Stomach (tissue), 9 donors: ENCODE results near the gene ARPIN. TPM values are rescaled to one million over a fixed set of nuclear protein-coding genes. Genes with fewer than 3 reads are reported as not detected.
A peak's percentile ranks its signal among the peaks of the same experiment; 100 is the strongest.

Source experiments
- DNase-seq, 2 donors: peaks; one replicate each; pipeline versions ENCODE4 v3.0.0 to v3.0.0-alpha.2; 2013 to 2019
- H3K27ac ChIP-seq, 5 donors: fragments of 200-600 bp in 4 of 5; sonication (generic) in 4 of 5; one replicate each; pipeline ENCODE4 v1.5.1; 2013 to 2019; ENCODE audit warnings: mild to moderate bottlenecking in 1 of 5, moderate library complexity in 1 of 5
- H3K27me3 ChIP-seq, 3 donors: fragments of 200-600 bp; sonication (generic); one replicate each; pipeline ENCODE4 v1.5.1; 2017 to 2019; ENCODE audit warnings: mixed run types in 1 of 3
- H3K36me3 ChIP-seq, 4 donors: fragments of 200-600 bp; sonication (generic); 1 replicate in 3 of 4; 2 replicates in 1 of 4; pipeline ENCODE4 v1.5.1; 2016 to 2019
- H3K4me1 ChIP-seq, 4 donors: fragments of 200-600 bp; sonication (generic); one replicate each; pipeline ENCODE4 v1.5.1; 2016 to 2019
- H3K4me3 ChIP-seq, 4 donors: fragments of 200-600 bp; sonication (generic) in 3 of 4; one replicate each; pipeline ENCODE4 v1.5.1; 2016 to 2019; ENCODE audit warnings: mild to moderate bottlenecking in 1 of 4
- H3K9me3 ChIP-seq, 4 donors: fragments of 200-600 bp; sonication (generic); one replicate each; pipeline ENCODE4 v1.5.1; 2016 to 2019
- CTCF ChIP-seq, 7 experiments: fragments of 450-650 bp in 4 of 7; fragments of 200-600 bp in 3 of 7; sonication (generic) in 3 of 7; IDR thresholded peaks; one replicate each; pipeline ENCODE4 v1.5.1; 2016 to 2019; ENCODE audit warnings: antibody characterized with exemption in 7 of 7, control low read depth in 2 of 7, mild to moderate bottlenecking in 1 of 7
- EP300 ChIP-seq: sonication (generic); formaldehyde crosslinking; IDR thresholded peaks from one replicate; pipeline ENCODE4 v1.6.1; 2017; ENCODE audit warnings: antibody characterized with exemption
- POLR2A ChIP-seq, 4 donors: fragments of 450-650 bp; IDR thresholded peaks; one replicate each; pipeline ENCODE4 v1.6.1; 2016; ENCODE audit warnings: antibody characterized with exemption in 4 of 4, control low read depth in 2 of 4, mild to moderate bottlenecking in 1 of 4, moderate library complexity in 1 of 4
- POLR2AphosphoS5 ChIP-seq, 3 donors: sonication (generic); formaldehyde crosslinking; IDR thresholded peaks; one replicate each; pipeline ENCODE4 v1.6.1; 2016; ENCODE audit warnings: antibody characterized with exemption in 3 of 3
- WGBS, 5 donors: extraction: QIAGEN DNeasy Blood & Tissue Kit in 3 of 5; methylation state at CpG; one replicate each; pipeline versions ENCODE4 v1.1.5 to v1.1.7; 2013 to 2018; 5-methylcytosine and 5-hydroxymethylcytosine counted together
- intact Hi-C: fragments of 100-400 bp; cut with DNase I; formaldehyde crosslinking; loops from one replicate; pipeline ENCODE4 v1.15.1; 2023; ENCODE audit warnings: low total_unique reads
- polyA plus RNA-seq, 3 donors: library from polyadenylated mRNA; stranded (reverse); fragments of 200-250 nt; gene quantifications; one replicate each; pipeline ENCODE4 v1.2.3, GENCODE V29; 2013
- small RNA-seq, 4 donors: library from RNA; depleted of rRNA; stranded (forward); fragments of <200 nt; gene quantifications; one replicate each; pipeline ENCODE3, GENCODE V24; 2016
- total RNA-seq, 5 donors: library from RNA; depleted of rRNA; stranded (reverse); fragments of >200 nt; gene quantifications; one replicate each; pipeline versions ENCODE4 v1.1.0 to v1.2.3, GENCODE V29; 2014 to 2016
- donor health status: healthy with polysubstance abuse.
- donor health status: Bipolar disorder and iron deficiency.
- donor health status: healthy.

Gene ARPIN
- total and polyA plus RNA-seq, 8 donors, result 1.2 to 24.8 (median 12.7) TPM

DNA sequence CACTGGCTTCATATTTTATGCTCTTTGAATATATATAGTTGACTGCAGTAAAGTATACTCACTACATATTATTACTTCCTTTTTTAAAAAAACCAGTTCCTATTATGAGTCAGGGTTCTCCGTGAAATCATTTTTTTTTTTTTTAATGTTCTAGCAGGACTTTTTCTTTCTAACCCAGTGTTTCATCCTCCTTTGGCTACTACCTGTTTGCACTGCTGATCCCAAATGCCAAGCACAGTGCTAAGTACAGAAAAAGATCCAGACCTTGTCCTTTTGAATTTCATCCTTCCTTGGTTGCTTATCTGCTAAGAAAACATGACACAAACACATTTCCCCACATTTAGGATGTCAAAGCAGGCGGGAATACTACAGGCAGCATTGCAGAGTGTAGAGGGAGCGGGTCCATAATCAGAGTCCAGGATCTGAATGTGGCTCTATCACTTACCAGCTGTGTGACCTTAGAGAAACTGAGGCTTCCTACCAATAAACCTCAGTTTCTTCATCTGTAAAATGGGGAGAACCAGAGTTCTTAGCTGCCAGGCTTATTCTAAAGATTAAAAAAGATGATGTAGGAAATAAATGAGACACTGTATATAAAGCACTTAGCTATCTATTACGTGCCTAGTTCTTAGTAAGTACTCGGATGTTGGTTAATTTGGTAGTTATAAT is 60.9 kb downstream of the ARPIN start:
- intact Hi-C loops, result no loop called here
- TF ChIP-seq POLR2AphosphoS5 (IDR thresholded peaks at IDR 0.05) (no peak), CTCF (IDR thresholded peaks at IDR 0.05) (no peak), POLR2A (IDR thresholded peaks at IDR 0.05) (no peak), EP300 (no peak)

DNA sequence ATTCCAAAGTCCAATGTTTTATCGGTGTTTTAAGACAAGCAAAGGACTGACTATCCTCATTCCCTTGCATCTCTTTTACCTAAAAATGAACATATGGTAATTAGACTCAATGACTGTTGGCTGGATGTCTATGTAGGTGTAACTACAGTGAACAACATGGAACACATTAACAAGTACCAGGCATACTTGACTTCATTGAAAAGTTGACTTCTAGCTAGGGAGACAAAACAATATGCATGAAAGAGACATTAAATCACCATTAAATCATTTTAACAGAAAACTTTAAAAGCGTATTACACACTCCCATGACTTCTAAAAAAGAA is 63.8 kb downstream of the ARPIN start:
- peaks cover 0 to 40% (median 0%) of the 10 kb centered on the region in 4 donors for H3K4me1 ChIP-seq
- no peak for DNase-seq

More for the DNA sequence above, 60.9 kb downstream of the ARPIN start:
- peak overlapping the region in 2 of 5 donors; percentile 6 to 20 for H3K27ac ChIP-seq
- no peak overlapping the region for H3K4me3 ChIP-seq
- no peaks in the 10 kb centered on the region for H3K9me3 ChIP-seq
- peaks cover 0 to 31% (median 0%) of the 10 kb centered on the region in 4 donors for H3K4me1 ChIP-seq
- no peak for DNase-seq
- H3K27me3 ChIP-seq, result no peaks in the 10 kb centered on the region
- peaks cover 17 to 53% (median 45%) of the 10 kb centered on the region in 4 donors for H3K36me3 ChIP-seq
- WGBS, 5 donors, result 73 to 88% (median 87%) methylated on average over 5 of the region's 5 CpGs

GRCh38 chr15:89847101-89847500 is 65.7 kb downstream of the ARPIN start:
- no peak overlapping the region for H3K27ac ChIP-seq
- peaks cover 14 to 59% (median 51%) of the 10 kb centered on the region in 4 donors for H3K36me3 ChIP-seq
- TF ChIP-seq POLR2A (IDR thresholded peaks at IDR 0.05) (no peak), CTCF (IDR thresholded peaks at IDR 0.05) (no peak), POLR2AphosphoS5 (IDR thresholded peaks at IDR 0.05) (no peak), EP300 (no peak)
- intact Hi-C loops, result no loop called here
- H3K4me3 ChIP-seq, result no peak overlapping the region
- WGBS, 5 donors, result 87 to 94% (median 92%) methylated on average over 2 of the region's 2 CpGs
- no peak for DNase-seq
- H3K4me1 ChIP-seq, result peaks cover 0 to 31% (median 0%) of the 10 kb centered on the region in 4 donors
- H3K27me3 ChIP-seq, result no peaks in the 10 kb centered on the region
- H3K9me3 ChIP-seq, result no peaks in the 10 kb centered on the region

More for the DNA sequence above, 63.8 kb downstream of the ARPIN start:
- intact Hi-C loops, result no loop called here
- Histone ChIP-seq H3K36me3 (peaks cover 19 to 55% (median 47%) of the 10 kb centered on the region in 4 donors), H3K4me3 (no peak overlapping the region), H3K27ac (peak overlapping the region in 2 of 5 donors; percentile 33 to 64), H3K9me3 (no peaks in the 10 kb centered on the region), H3K27me3 (no peaks in the 10 kb centered on the region)
- no peak for TF ChIP-seq EP300
- TF ChIP-seq POLR2AphosphoS5 (IDR thresholded peaks at IDR 0.05), result no peak
- TF ChIP-seq CTCF (IDR thresholded peaks at IDR 0.05), result no peak
- TF ChIP-seq POLR2A (IDR thresholded peaks at IDR 0.05), result no peak
- WGBS, 5 donors, result 87 to 94% (median 90%) methylated on average over 2 of the region's 2 CpGs

DNA sequence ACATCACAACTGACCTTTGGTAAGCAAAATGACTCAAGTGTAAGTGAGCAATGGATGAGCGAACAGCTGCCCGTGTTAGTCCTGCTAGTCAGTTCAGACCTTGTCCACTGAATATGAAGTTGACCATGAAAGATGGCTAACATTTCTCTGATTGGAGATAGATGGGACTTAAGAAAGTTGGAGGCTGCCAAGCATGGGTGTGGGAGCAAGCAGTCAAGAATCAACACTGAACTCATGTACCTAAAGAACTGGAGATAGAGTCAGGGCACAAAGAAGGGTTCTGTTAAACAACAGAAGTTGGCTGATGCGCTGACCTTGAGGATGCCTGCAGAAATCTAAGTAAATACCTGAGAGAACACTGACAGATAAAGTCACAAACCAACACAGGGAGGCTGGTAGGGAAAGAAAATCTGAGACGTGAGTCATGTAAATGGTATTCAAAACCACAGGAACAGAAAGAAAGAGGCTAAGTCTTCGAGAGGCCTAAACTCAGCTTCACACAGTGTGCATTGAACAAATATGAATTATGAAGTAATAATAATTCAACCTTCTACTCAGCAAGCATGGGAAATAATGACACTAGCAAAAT is 67.4 kb downstream of the ARPIN start:
- H3K27me3 ChIP-seq, result no peaks in the 10 kb centered on the region
- H3K9me3 ChIP-seq, result no peaks in the 10 kb centered on the region
- 69 to 81% (median 71%) methylated on average over 5 of the region's 5 CpGs for WGBS, 5 donors
- H3K27ac ChIP-seq, result no peak overlapping the region
- no peak for DNase-seq
- TF ChIP-seq POLR2A (IDR thresholded peaks at IDR 0.05) (no peak), EP300 (no peak), POLR2AphosphoS5 (IDR thresholded peaks at IDR 0.05) (no peak), CTCF (IDR thresholded peaks at IDR 0.05) (no peak)
- intact Hi-C loops, result no loop called here
- peaks cover 13 to 56% (median 53%) of the 10 kb centered on the region in 4 donors for H3K36me3 ChIP-seq
- H3K4me1 ChIP-seq, result peaks cover 0 to 14% (median 0%) of the 10 kb centered on the region in 4 donors
- no peak overlapping the region for H3K4me3 ChIP-seq

Small RNA genes lying within 50 kb of the gene (small RNA-seq; reads per million reads assigned to genes)
- gene MIR5009 (0 to 0.62 (median 0.21) reads per million in 4 donors), gene MIR5094 (0 to 0.10 (median 0) reads per million in 4 donors), gene RNU6-1111P (0 reads per million in 4 donors), gene RNU7-111P (0 reads per million in 4 donors)

Other genes starting within 250 kb of the ARPIN start
- gene PLIN1, start 233.6 kb downstream of the ARPIN start, total RNA-seq, result 1 to 10 TPM; 2.2 to 7.6 (median 3.8) TPM
- 1 to 10 TPM in 2 of 3 donors, under 1 TPM in 1; 0.12 to 5.5 (median 1.6) TPM for gene PLIN1, start 233.6 kb downstream of the ARPIN start, polyA plus RNA-seq
- gene PEX11A, start 222.2 kb downstream of the ARPIN start, total RNA-seq, result 10 to 100 TPM in 1 of 5 donors, 1 to 10 TPM in 3, not detected in 1; 2.3 to 11.2 (median 2.9) TPM
- gene PEX11A, start 222.2 kb downstream of the ARPIN start, polyA plus RNA-seq, result 1 to 10 TPM; 6.8 to 8.1 (median 7.5) TPM
- not detected for gene WDR93, start 222.1 kb downstream of the ARPIN start, total RNA-seq
- under 1 TPM in 1 of 3 donors, not detected in 2; 0.10 TPM for gene WDR93, start 222.1 kb downstream of the ARPIN start, polyA plus RNA-seq
- gene MESP1, start 161.7 kb downstream of the ARPIN start, total RNA-seq, result 10 to 100 TPM in 1 of 5 donors, 1 to 10 TPM in 2, under 1 TPM in 1, not detected in 1; 0.58 to 60.5 (median 2.6) TPM
- gene MESP1, start 161.7 kb downstream of the ARPIN start, polyA plus RNA-seq, result 1 to 10 TPM; 1.2 to 1.7 (median 1.3) TPM
- gene MESP2, start 136.6 kb downstream of the ARPIN start, total RNA-seq, result not detected
- under 1 TPM in 2 of 3 donors, not detected in 1; 0.43 to 0.56 TPM for gene MESP2, start 136.6 kb downstream of the ARPIN start, polyA plus RNA-seq
- gene ANPEP, start 98.1 kb downstream of the ARPIN start, total RNA-seq, result 10 to 100 TPM in 2 of 5 donors, 1 to 10 TPM in 2, under 1 TPM in 1; 0.89 to 41.7 (median 5.2) TPM
- 1 to 10 TPM; 1.9 to 7.2 (median 5.7) TPM for gene ANPEP, start 98.1 kb downstream of the ARPIN start, polyA plus RNA-seq
- gene AP3S2, start 19.0 kb downstream of the ARPIN start, total RNA-seq, result 10 to 100 TPM; 14.6 to 90.4 (median 34.5) TPM
- 10 to 100 TPM in 2 of 3 donors, 1 to 10 TPM in 1; 8.4 to 24.7 (median 23.2) TPM for gene AP3S2, start 19.0 kb downstream of the ARPIN start, polyA plus RNA-seq
- 10 to 100 TPM in 4 of 5 donors, 1 to 10 TPM in 1; 7.9 to 35.3 (median 15.2) TPM for gene ZNF710, start 88.4 kb upstream of the ARPIN start, total RNA-seq
- 10 to 100 TPM; 15.6 to 21.1 (median 16.6) TPM for gene ZNF710, start 88.4 kb upstream of the ARPIN start, polyA plus RNA-seq
- gene IDH2, start 189.5 kb upstream of the ARPIN start, total RNA-seq, result 100 to 1,000 TPM in 3 of 5 donors, 10 to 100 TPM in 2; 12.3 to 186 (median 125) TPM
- gene IDH2, start 189.5 kb upstream of the ARPIN start, polyA plus RNA-seq, result 100 to 1,000 TPM; 109 to 149 (median 109) TPM